Ammon's horn (tissue), 1 donor: ENCODE results near the gene CNTNAP2.
"Not testable (repeated sequence)": the region's sequence is repeated elsewhere in the genome, so short reads cannot be mapped to it uniquely, and the experiment has no call there.

Experiments
- DNase-seq: peaks from one replicate; pipeline ENCODE4 v3.0.0-alpha.2; 2016; ENCODE audit warnings: low spot score

The CNTNAP2 gene

DNA sequence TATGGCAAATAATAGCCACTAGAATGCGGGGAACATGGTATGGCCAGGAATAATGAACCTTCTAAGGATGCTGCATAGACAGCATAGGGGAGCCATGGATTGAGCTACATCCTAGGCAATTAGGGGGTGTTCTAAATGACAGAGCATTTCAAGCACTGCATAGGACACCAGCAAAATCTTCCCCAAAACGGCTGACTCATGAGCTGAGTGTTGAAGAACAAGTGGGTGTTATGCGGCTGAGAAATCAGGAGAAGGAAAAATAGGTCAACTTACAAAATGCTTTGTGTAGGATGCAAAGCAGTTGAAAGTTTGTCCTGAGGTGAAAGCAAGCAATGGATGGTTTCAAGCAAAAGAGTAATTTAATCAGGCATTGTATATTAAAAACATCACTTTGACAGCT is 1450.4 kb downstream of the CNTNAP2 start:
- peak; percentile 10 for DNase-seq

DNA sequence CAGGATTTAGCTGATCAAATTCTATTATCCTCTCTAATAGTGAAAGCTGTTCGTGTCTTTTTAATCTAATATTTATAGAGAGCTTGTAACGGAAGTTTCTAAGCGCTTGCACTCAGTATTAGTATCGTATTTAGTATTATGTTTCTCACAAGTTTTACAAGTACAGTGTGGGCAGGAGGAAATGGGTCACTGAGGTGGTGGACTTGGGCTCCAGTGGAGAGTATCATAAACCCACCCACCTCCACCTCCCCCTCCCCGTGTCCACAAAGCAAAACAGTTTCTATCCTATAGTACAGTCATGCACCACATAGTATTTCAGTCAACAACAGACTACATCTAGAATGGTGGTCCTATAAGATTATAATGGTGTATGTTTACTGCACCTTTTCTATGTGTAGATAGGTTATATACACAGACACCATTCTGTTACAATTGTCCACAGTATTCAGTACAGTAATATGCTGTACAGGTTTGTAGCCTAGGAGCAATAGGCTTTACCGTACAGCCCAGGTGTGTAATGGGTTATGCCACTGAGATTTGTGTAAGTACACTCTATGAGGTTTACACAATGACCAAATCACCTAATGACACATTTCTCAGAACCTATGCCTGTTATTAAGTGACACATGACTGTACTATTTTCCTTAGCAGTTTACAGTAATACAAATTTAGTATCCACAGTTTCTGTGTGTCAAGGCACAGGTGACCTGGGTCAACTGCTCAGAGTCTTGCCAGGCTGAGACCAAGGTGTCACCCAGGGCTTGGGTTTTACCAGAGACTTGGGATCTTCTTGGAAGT is 1452.7 kb downstream of the CNTNAP2 start:
- DNase-seq, result no peak

DNA sequence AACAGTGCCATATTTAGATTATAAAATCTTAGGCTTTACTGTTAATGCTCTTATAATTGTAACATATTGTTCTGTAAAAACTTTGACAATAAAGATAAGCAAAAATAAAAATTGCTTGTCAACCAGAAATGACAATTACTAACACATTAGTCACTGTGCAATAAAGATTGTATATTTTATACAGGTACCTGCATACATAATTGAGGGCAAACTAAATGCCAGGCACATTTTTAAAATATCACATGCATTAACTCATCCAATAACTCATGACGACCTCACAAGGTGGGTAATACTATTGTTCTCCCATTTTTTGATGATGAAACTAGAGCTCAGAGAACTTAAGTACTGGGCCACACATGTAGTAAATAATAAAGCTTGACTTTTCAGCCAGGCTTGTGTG is 1453.8 kb downstream of the CNTNAP2 start:
- no peak for DNase-seq

DNA sequence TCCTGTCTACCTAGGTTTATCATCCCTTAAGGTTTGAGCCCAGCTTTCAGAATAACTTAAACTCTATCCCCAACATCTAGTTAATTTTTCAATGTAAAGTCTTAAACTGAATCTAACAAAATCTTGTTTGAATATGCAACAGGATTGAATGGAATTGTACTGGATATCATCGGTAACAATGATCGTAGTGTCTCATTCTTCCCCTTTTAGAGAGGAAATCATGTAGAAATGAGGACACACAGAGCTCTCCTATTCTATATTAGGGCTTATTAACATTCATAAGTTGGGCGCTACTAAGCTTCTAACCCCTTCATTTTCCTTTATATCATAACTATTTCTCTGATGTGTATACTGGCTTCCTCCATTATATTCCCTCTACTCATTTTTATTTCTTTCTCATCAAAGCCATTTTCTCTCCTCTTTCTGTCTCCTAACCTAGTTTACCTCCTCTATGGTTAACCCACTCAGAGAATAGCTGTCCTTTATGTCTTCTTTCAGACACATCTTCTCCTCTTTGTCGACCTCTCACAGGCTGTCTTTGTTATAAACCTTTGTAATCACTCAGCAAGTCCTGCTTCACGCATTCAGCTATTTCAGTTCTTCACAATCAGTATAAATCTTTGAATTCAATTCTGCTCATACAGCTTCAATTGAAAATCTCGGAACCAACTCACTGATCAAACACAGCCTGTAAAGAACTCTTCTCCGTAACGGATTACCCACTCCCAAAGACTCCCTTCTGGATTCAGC is 1455.0 kb downstream of the CNTNAP2 start:
- peak; percentile 36 for DNase-seq

DNA sequence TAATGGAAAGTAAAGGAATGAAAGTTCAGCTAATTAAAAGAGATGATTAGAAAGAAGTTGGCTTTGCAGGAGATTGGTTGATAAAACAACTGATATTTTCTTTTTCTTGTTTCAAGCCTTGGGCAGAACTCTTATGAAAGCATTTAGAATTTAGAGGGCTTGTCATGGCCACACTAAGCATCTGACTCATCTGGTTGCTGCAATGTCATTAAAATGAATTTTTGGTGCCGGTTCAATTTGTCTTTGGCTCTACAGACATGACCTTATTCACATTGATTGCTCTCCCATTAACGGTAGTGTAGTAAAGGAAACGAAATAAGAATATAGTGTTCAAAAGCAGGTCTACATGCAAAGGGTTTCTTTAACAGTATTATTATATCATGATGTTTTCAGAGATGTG is 1461.6 kb downstream of the CNTNAP2 start:
- no peak for DNase-seq

DNA sequence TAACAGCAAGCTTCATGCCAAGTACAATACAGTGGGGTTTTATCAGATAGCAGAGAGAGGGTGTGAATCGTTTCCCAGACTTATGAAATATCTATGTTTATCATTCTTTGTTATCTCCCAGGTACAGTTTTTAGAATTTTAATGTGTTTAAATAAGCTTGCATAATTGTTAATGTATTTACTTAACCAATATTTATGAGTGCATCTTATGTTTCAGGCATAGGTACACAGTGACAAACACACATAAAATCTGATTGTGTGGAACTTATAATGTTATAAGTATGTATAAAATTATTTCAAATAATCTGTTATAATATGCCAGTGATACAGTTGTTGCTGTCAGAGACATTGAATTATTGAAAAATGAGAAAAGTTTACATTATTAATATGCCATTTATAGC is 1462.5 kb downstream of the CNTNAP2 start:
- no peak for DNase-seq

DNA sequence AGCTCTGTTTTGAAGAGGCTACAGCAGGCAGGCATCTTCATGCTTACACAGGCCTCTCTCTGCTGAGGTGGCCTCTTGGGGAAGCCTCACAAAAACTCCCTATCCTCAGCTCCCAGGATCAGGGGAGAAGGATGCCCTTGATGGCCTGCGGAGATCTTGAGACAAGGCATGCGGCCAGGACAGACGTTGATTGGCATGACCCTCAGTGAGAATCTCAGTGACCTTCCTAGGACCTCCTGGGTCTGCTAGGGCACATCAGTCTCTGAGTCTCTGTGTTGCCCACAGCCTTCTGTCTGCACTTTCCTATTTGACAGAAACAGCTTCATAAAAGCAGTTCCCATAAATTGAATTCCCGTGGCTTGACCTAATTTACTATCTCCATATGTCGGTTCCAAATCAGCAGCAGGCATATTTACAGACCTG is 1468.2 kb downstream of the CNTNAP2 start:
- DNase-seq, result no peak

DNA sequence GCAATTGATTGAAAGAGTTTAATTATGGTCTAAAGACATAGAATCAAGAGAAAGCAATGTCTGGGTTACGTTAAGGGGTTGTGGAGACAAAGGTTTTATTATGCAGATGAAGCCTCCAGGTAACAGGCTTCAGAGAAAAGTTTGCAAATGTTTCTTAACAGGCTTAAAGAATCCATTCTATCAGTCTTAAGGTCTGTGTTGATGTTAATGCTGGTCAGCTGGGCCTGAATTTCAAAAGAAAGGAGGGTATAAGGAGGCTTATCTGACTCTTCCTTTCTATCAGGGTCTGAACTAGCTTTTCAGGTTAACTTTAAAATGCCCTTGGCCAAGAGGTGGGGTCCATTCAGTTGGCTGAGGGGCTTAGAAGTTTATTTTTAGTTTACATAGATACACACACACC is 1469.5 kb downstream of the CNTNAP2 start:
- DNase-seq, result no peak

DNA sequence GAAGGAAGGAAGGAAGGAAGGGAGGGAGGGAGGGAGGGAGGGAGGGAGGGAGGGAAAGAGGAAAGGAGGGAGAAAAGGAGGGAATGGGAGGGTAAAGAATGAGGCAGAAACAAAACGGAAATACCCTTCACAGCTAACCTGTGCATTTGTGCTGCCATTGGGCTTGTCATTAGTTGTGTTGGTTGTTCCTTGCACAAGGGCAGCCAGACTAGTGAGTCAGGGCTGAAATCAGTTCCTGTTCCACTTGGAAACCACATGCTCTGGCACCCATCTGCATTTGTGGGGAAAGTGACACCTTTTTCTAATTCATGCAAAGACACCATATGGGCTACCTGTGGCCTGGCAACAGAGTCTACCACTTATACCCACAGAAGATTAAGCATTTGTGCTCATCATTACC is 1469.9 kb downstream of the CNTNAP2 start:
- DNase-seq, result no peak

DNA sequence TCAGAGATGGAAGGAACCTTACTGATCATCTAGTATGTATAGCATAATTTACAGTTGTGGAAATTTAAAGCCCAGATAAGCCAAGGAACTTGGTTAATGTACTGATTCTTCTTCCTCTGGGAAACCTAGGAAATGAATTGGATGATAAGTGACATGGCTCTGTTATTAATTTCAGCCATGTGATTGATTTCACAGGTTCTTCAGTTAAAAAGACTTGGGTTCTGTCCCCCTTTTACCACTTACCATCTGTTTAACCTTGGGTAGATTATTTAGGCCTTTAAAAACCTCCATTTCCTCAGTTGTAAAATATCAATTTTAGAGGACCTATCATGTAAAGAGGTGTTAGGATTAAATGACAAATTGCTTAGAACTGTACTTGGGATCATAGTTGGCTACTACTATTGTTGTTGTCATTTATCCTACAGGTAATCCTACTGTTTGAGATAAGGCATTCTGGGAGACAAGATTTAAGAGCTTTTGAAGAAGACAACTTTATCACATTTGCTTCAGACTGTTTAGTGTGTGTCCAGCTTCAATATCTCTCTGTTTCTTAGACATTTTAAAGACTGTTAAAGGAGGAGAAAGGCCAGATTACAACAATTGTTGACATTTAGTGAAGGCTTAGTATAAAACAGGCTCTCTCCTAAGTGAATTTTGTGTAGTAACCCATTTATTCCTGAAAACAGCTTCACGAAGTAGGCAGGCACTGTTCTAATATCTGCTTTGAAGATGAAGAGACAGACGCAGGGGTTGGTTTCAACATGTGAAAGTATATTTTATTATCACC is 1476.9 kb downstream of the CNTNAP2 start:
- DNase-seq, result peak; percentile 25

DNA sequence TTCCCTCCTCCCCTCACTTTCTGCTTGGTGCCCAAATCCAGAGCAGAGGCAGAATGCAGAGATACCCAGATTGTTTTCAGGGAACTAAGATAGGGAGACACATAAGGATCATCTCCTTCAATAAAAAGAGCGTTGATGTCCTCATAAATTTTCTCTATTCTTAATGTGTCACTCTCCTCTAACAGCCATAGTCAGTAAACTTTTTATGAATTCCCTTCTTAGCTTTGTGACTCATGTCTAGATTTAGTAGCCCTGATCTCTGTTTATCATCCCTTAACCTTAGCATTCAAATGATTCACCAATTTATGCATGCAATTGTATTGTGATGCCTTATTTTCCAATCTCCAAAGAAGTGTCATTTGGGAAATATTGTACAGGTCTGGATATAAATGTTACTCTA is 1478.4 kb downstream of the CNTNAP2 start:
- no peak for DNase-seq

DNA sequence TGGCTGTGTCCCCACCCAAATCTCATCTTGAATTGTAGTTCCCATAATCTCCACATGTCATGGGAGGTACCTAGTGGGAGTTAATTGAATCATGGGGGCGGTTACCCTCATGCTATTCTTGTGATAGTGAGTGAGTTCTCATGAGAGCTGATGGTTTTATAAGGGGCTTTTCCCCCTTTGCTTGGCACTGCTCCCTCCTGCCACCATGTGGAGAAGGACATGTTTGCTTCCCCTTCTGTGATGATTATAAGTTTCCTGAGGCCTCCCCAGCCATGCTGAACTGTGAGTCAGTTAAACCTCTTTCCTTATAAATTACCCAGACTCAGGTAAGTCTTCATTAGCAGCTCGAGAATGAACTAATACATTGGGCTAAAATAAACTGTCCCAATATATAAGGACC is 1482.1 kb downstream of the CNTNAP2 start:
- DNase-seq, result not testable (repeated sequence)

DNA sequence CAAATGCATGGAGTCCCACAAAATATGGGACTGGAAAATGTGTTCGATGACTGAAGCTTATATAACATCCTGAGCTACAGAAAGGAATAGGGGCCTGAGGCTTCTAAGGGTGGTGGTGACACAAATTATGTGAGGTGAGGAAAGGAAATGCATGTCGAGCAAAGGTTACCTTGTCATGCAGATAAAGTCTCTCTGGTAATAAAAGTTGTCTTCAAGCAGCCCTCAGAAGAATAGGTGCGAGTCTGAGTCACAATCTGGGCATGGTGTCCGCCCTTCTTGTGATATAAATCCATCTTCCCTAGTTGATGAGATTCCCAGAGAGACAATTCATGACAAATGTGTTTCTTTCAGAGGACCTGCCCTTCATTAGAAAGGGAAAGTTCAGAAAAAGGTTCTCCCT is 1488.7 kb downstream of the CNTNAP2 start:
- no peak for DNase-seq

DNA sequence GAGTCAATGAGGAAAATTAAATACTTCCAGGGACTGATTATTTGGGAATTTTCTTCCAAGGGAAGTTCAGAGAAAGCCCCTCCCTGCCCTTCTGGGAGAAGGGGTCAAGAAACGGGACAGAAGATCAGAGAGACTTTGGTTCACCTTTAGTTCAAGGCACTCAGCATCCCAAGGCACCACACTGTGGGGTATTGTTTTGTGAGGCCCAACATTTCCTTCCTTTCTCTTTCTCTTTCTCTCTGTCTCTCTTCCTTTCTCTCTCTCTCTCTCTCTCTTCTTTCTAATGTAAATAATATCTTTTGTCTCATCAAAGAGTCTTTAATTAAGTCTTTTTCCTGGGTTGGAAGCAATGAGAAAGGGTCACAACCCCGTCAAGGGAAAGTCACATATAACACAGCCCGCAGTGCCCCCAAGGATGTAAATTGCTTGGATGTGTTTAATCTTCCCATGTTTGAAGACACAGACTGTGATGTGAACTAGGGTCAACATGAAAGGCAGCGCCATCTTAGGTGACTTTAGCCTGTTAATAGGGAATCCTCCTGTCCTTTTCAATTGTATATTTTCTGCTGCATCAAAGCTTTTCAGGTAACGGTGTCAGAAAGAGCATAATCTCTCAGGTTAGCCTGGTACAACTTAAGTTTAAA is 1490.7 kb downstream of the CNTNAP2 start:
- DNase-seq, result no peak

DNA sequence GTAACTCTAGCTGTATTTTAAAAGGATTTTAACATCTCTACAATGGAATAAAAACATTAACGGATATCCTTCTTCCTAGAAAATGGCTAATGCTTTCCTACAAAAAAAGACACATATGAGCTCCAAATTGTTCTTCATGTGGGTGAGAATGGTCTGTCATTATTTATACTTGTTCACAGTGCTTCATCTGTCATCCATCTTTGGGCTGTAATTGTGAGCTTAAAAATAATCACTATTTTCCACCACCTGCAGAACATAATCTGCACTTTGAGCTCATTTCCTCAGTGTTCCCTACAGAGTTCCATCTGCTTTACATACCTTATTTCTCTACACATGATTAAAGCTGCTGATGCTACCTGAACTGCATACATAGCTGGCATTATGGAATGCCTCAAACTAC is 1494.8 kb downstream of the CNTNAP2 start:
- no peak for DNase-seq

DNA sequence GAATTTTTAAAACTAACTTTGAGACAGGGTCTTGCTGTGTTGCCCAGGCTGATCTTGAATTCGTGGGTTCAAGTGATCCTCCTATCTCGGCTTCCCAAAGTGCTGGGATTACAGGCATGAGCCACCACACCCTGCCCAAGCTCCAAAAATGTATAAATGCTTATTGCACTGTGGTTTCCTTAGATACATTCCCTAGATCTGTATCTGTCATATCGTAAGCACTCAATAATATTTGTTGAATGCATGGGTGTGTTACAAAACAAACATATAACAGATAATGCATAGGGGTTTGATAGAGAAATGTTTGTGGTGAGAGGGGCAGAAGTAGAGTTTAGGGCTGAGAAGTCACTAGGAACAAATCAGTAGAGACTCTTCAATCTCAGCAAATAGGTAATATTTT is 1518.7 kb downstream of the CNTNAP2 start:
- DNase-seq, result no peak

DNA sequence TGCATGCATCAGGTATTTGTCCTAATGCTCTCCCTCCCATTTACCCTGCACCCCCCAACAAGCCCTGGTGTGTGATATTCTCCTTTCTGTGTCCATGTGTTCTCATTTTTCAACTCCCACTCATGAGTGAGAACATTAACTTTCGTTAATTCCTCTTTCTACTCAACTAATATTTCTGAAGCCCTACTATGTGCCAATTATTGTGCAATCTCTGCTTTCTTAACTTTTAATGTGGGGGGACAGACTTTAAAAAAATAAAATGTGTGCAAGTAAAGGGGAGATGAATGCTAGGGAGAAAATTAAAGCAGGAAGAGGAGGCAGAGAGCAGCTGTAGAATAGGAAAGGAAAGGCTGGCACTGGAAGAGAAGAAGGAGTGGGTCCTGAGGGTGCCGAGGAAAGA is 1520.0 kb downstream of the CNTNAP2 start:
- no peak for DNase-seq

DNA sequence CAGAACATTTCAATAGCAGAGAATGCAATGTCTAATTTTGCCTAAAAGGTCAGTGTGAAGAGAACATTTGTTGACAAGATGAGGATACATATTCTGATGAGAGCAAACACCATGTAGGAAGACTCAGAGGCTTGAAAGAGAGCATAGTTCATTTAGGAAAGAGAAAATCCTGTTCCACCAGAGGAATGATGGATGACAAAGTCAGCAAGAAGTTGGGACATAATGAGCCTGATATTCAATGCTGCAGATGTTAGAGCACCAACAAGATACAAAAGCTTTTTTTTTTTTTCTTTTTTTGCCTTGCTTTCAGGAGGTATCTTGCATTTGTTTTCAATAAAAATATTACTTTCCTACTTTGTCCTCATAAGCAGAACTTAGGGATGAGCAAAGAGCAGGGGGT is 1522.0 kb downstream of the CNTNAP2 start:
- no peak for DNase-seq

DNA sequence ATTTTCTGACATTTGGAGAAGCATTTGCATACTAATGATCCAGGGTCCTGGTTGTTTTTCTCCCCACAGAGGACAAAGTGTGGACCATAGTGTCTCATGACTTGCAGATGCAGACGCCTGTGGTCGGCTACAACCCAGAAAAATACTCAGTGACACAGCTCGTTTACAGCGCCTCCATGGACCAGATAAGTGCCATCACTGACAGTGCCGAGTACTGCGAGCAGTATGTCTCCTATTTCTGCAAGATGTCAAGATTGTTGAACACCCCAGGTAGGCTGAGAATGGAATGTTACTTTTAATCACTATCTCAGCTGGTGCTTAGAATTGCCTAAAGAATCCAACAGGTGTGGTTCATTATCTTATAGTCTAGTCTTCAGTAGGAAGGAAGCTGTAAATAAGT is 1522.4 kb downstream of the CNTNAP2 start:
- DNase-seq, result peak; percentile 61

DNA sequence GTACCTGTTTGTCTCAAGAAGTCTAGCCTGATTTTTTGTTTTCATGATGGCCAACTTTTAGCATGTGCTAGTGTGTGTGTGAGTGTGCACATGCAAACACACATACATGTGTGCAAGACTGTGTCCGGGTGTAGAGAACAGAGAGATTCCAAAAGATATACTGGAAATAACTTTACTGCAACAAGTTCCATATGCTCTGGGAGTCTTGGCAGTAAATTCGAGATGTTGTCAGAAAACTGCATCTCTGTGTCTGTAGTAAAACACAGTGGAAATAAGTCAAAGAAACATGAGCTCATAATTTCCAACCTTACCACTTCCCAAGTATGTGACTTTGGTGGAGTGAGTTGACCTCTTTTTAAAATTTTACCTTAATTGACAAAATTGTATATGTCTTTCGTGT is 1523.2 kb downstream of the CNTNAP2 start:
- no peak for DNase-seq

DNA sequence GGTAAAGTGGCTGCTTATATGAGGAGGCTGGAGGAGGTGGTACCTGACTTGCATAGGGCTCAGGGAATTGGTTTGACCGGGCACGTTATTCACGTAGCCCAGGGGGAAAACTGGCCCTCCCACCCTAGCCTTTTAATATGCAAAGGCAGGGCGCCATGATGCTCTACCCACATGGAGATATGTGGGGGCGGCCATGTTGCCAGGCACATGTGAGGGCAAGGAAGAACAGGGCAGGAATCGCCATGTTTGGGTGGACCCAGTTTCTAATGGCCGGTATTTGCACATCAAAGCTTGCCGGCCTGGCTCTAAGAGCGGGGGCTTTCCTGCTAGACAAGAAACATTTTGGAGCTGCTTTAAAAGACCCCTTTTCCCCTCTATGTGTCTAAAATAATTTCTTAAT is 1524.2 kb downstream of the CNTNAP2 start:
- DNase-seq, result no peak

DNA sequence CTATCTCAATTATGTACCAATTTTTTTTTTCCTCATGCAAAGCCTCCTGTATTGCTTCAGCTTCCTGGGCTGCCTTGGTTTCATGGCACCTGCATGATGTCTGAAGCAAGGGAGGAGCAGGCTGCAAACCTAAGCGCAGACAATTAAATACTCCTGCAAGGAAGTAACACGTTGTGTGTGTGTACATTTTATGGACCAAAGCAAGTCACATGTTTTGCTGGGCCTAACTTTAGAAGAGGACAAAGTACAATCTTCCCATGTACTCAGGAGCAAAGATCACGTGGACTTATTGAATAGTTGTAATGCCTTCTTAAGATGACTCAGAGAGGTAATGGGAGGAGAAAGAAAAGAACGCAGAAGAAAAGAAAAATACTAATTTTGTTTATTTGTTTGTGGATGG is 1530.0 kb downstream of the CNTNAP2 start:
- no peak for DNase-seq
